Measurements from ENCODE around the gene RBM20.
A peak's percentile ranks its signal among the peaks of the same experiment; 100 is the strongest.
"Not testable (repeated sequence)": the region's sequence is repeated elsewhere in the genome, so short reads cannot be mapped to it uniquely, and the experiment has no call there.

The RBM20 gene

GRCh38 chr10:110649347-110650264, 5.5 kb downstream of the RBM20 start:
- Histone ChIP-seq H3K9ac (ENCODE audit: low read length in 2 of 2) (no peak overlapping the region), H3K4me3 (ENCODE audit: low read length in 2 of 2) (no peak overlapping the region), H3K4me1 (ENCODE audit: control insufficient read depth, insufficient read depth, low read length) (no peaks in the 10 kb centered on the region), H3K9me3 (ENCODE audit: control insufficient read depth in 2 of 2, low read length in 2 of 2) (no peaks in the 10 kb centered on the region), H3K27ac (ENCODE audit: low read length) (no peak overlapping the region), H3K36me3 (ENCODE audit: control insufficient read depth in 2 of 2, insufficient read depth in 2 of 2, low read length in 2 of 2) (no peaks in the 10 kb centered on the region), H3K27me3 (ENCODE audit: control insufficient read depth in 1 of 2, insufficient read depth in 2 of 2, low read length in 2 of 2) (peaks cover 18 to 34% of the 10 kb centered on the region in 2 donors)

- Histone ChIP-seq H3K36me3 (ENCODE audit: control insufficient read depth in 2 of 2, insufficient read depth in 2 of 2, low read length in 2 of 2) (no peaks in the 10 kb centered on the region), H3K9ac (ENCODE audit: low read length in 2 of 2) (no peak overlapping the region), H3K4me1 (ENCODE audit: control insufficient read depth, insufficient read depth, low read length) (no peaks in the 10 kb centered on the region), H3K9me3 (ENCODE audit: control insufficient read depth in 2 of 2, low read length in 2 of 2) (no peaks in the 10 kb centered on the region), H3K27ac (ENCODE audit: low read length) (no peak overlapping the region), H3K4me3 (ENCODE audit: low read length in 2 of 2) (no peak overlapping the region), H3K27me3 (ENCODE audit: control insufficient read depth in 1 of 2, insufficient read depth in 2 of 2, low read length in 2 of 2) (peaks cover 12 to 29% of the 10 kb centered on the region in 2 donors)
Measured at GRCh38 chr10:110650265-110650668, 6.1 kb downstream of the RBM20 start.

GRCh38 chr10:110651044-110651958, 7.2 kb downstream of the RBM20 start:
- Histone ChIP-seq H3K27ac (ENCODE audit: low read length) (peak overlapping the region; percentile 25), H3K27me3 (ENCODE audit: control insufficient read depth in 1 of 2, insufficient read depth in 2 of 2, low read length in 2 of 2) (peaks cover 10 to 22% of the 10 kb centered on the region in 2 donors), H3K9ac (ENCODE audit: low read length in 2 of 2) (peak overlapping the region in 1 of 2 donors; percentile 42), H3K36me3 (ENCODE audit: control insufficient read depth in 2 of 2, insufficient read depth in 2 of 2, low read length in 2 of 2) (no peaks in the 10 kb centered on the region), H3K4me3 (ENCODE audit: low read length in 2 of 2) (peak overlapping the region in 1 of 2 donors; percentile 35), H3K4me1 (ENCODE audit: control insufficient read depth, insufficient read depth, low read length) (no peaks in the 10 kb centered on the region), H3K9me3 (ENCODE audit: control insufficient read depth in 2 of 2, low read length in 2 of 2) (no peaks in the 10 kb centered on the region)

- Histone ChIP-seq H3K36me3 (ENCODE audit: control insufficient read depth in 2 of 2, insufficient read depth in 2 of 2, low read length in 2 of 2) (no peaks in the 10 kb centered on the region), H3K4me3 (ENCODE audit: low read length in 2 of 2) (no peak overlapping the region), H3K9ac (ENCODE audit: low read length in 2 of 2) (no peak overlapping the region), H3K27ac (ENCODE audit: low read length) (no peak overlapping the region), H3K9me3 (ENCODE audit: control insufficient read depth in 2 of 2, low read length in 2 of 2) (no peaks in the 10 kb centered on the region), H3K27me3 (ENCODE audit: control insufficient read depth in 1 of 2, insufficient read depth in 2 of 2, low read length in 2 of 2) (peaks cover 5 to 17% of the 10 kb centered on the region in 2 donors), H3K4me1 (ENCODE audit: control insufficient read depth, insufficient read depth, low read length) (no peaks in the 10 kb centered on the region)
Measured at GRCh38 chr10:110652475-110653118, 8.5 kb downstream of the RBM20 start.

- H3K4me1 ChIP-seq (ENCODE audit: control insufficient read depth, insufficient read depth, low read length) = no peaks in the 10 kb centered on the region
- H3K9me3 ChIP-seq (ENCODE audit: control insufficient read depth in 2 of 2, low read length in 2 of 2) = no peaks in the 10 kb centered on the region
- H3K4me3 ChIP-seq (ENCODE audit: low read length in 2 of 2) = no peak overlapping the region
- no peak overlapping the region for H3K9ac ChIP-seq (ENCODE audit: low read length in 2 of 2)
- peaks cover 5 to 10% of the 10 kb centered on the region in 2 donors for H3K27me3 ChIP-seq (ENCODE audit: control insufficient read depth in 1 of 2, insufficient read depth in 2 of 2, low read length in 2 of 2)
- no peaks in the 10 kb centered on the region for H3K36me3 ChIP-seq (ENCODE audit: control insufficient read depth in 2 of 2, insufficient read depth in 2 of 2, low read length in 2 of 2)
- H3K27ac ChIP-seq (ENCODE audit: low read length) = no peak overlapping the region
Measured at GRCh38 chr10:110655320-110655719, 11.2 kb downstream of the RBM20 start.

GRCh38 chr10:110656612-110657011, 12.5 kb downstream of the RBM20 start:
- no peaks in the 10 kb centered on the region for H3K9me3 ChIP-seq (ENCODE audit: control insufficient read depth in 2 of 2, low read length in 2 of 2)
- H3K27ac ChIP-seq (ENCODE audit: low read length) = no peak overlapping the region
- peaks cover 3 to 9% of the 10 kb centered on the region in 2 donors for H3K27me3 ChIP-seq (ENCODE audit: control insufficient read depth in 1 of 2, insufficient read depth in 2 of 2, low read length in 2 of 2)
- no peak overlapping the region for H3K4me3 ChIP-seq (ENCODE audit: low read length in 2 of 2)
- H3K4me1 ChIP-seq (ENCODE audit: control insufficient read depth, insufficient read depth, low read length) = no peaks in the 10 kb centered on the region
- no peak overlapping the region for H3K9ac ChIP-seq (ENCODE audit: low read length in 2 of 2)
- H3K36me3 ChIP-seq (ENCODE audit: control insufficient read depth in 2 of 2, insufficient read depth in 2 of 2, low read length in 2 of 2) = no peaks in the 10 kb centered on the region

GRCh38 chr10:110657973-110658691, 14.0 kb downstream of the RBM20 start:
- Histone ChIP-seq H3K4me3 (ENCODE audit: low read length in 2 of 2) (no peak overlapping the region), H3K36me3 (ENCODE audit: control insufficient read depth in 2 of 2, insufficient read depth in 2 of 2, low read length in 2 of 2) (no peaks in the 10 kb centered on the region), H3K9me3 (ENCODE audit: control insufficient read depth in 2 of 2, low read length in 2 of 2) (no peaks in the 10 kb centered on the region), H3K9ac (ENCODE audit: low read length in 2 of 2) (no peak overlapping the region), H3K27ac (ENCODE audit: low read length) (no peak overlapping the region), H3K4me1 (ENCODE audit: control insufficient read depth, insufficient read depth, low read length) (no peaks in the 10 kb centered on the region), H3K27me3 (ENCODE audit: control insufficient read depth in 1 of 2, insufficient read depth in 2 of 2, low read length in 2 of 2) (peaks cover 3 to 6% of the 10 kb centered on the region in 2 donors)

- Histone ChIP-seq H3K36me3 (ENCODE audit: control insufficient read depth in 2 of 2, insufficient read depth in 2 of 2, low read length in 2 of 2) (no peaks in the 10 kb centered on the region), H3K9ac (ENCODE audit: low read length in 2 of 2) (no peak overlapping the region), H3K4me1 (ENCODE audit: control insufficient read depth, insufficient read depth, low read length) (no peaks in the 10 kb centered on the region), H3K27me3 (ENCODE audit: control insufficient read depth in 1 of 2, insufficient read depth in 2 of 2, low read length in 2 of 2) (peaks cover 3 to 6% of the 10 kb centered on the region in 2 donors), H3K27ac (ENCODE audit: low read length) (no peak overlapping the region), H3K4me3 (ENCODE audit: low read length in 2 of 2) (no peak overlapping the region), H3K9me3 (ENCODE audit: control insufficient read depth in 2 of 2, low read length in 2 of 2) (no peaks in the 10 kb centered on the region)
Measured at GRCh38 chr10:110659558-110659957, 15.4 kb downstream of the RBM20 start.

- H3K9ac ChIP-seq (ENCODE audit: low read length in 2 of 2); H3K9me3 ChIP-seq (ENCODE audit: control insufficient read depth in 2 of 2, low read length in 2 of 2); H3K27me3 ChIP-seq (ENCODE audit: control insufficient read depth in 1 of 2, insufficient read depth in 2 of 2, low read length in 2 of 2); H3K4me3 ChIP-seq (ENCODE audit: low read length in 2 of 2); H3K36me3 ChIP-seq (ENCODE audit: control insufficient read depth in 2 of 2, insufficient read depth in 2 of 2, low read length in 2 of 2); H3K4me1 ChIP-seq (ENCODE audit: control insufficient read depth, insufficient read depth, low read length); H3K27ac ChIP-seq (ENCODE audit: low read length): not testable (repeated sequence)
Measured at GRCh38 chr10:110660289-110660688, 16.2 kb downstream of the RBM20 start.

GRCh38 chr10:110661292-110661691, 17.2 kb downstream of the RBM20 start:
- no peak overlapping the region for H3K4me3 ChIP-seq (ENCODE audit: low read length in 2 of 2)

More at GRCh38 chr10:110661292-110661691, 17.2 kb downstream of the RBM20 start:
- peaks cover 2% of the 10 kb centered on the region for H3K4me1 ChIP-seq (ENCODE audit: control insufficient read depth, insufficient read depth, low read length)
- no peaks in the 10 kb centered on the region for H3K36me3 ChIP-seq (ENCODE audit: control insufficient read depth in 2 of 2, insufficient read depth in 2 of 2, low read length in 2 of 2)
- no peak overlapping the region for H3K27ac ChIP-seq (ENCODE audit: low read length)
- peaks cover 3 to 4% of the 10 kb centered on the region in 2 donors for H3K27me3 ChIP-seq (ENCODE audit: control insufficient read depth in 1 of 2, insufficient read depth in 2 of 2, low read length in 2 of 2)
- no peak overlapping the region for H3K9ac ChIP-seq (ENCODE audit: low read length in 2 of 2)
- H3K9me3 ChIP-seq (ENCODE audit: control insufficient read depth in 2 of 2, low read length in 2 of 2) = no peaks in the 10 kb centered on the region
